Measurements from ENCODE around the gene CLCNKA.
"Not testable (repeated sequence)": the region's sequence is repeated elsewhere in the genome, so short reads cannot be mapped to it uniquely, and the experiment has no call there.

The CLCNKA gene

GRCh38 chr1:15994590-15995351, 27.1 kb upstream of the CLCNKA start:
- DNase-seq: peak; percentile 35
- in situ Hi-C loops (cut with MboI; ENCODE audit: low pct_unique_long_range_greater_than_20kb, low sequenced_read_pairs): no loop called here

GRCh38 chr1:15997076-15997585, 24.7 kb upstream of the CLCNKA start:
- in situ Hi-C loops (cut with MboI; ENCODE audit: low pct_unique_long_range_greater_than_20kb, low sequenced_read_pairs): no loop called here
- no peak for DNase-seq

DNA sequence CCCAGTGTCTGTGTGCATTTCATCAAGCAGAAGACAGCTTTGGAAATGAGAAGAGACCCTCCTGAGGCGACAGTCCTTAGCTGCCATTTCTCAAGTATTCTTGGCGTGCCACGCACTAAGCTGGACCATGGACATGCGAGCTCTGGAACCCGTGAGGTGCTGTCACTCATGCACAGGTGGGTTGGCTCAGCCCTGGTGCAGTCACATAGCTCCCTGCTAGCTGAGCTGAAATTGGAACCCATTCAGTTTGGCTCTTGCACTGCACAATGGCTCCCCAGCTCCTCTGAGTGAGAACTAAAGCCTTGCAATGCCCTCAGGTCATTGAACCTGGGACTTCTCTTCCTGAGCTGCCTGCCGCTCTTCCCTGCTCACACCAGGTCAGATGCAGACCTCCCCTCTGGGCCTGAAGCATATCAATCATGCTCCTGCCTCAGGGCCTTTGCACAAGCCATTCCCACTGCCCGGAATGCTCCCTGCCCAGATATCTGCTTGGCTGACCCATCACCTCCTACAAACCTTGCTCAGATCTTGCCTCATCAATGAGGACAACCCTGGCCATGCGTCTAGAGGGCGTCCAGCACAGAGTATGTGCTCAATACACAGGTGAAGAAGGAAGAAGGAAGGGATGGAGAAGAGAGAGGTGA, 24.1 kb upstream of the CLCNKA start:
- no peak for DNase-seq
- in situ Hi-C loops (cut with MboI; ENCODE audit: low pct_unique_long_range_greater_than_20kb, low sequenced_read_pairs): no loop called here

DNA sequence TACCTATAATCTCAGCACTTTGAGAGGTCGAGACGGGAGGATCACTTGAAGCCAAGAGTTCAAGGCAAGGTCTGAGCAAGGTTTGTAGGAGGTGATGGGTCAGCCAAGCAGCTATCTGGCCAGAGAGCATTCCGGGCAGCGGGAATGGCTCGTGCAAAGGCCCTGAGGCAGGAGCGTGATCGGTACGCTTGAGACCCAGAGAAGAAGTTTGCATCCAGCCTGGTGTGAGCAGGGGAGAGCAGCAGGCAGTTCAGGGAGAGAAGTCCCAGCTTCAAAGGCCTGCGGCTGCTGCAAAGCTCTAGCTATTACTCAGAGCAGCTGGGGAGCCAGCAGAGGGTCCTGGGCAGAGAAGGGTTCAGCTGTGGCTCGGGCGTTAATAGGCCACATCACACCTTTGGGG, 22.9 kb upstream of the CLCNKA start:
- in situ Hi-C loops (cut with MboI; ENCODE audit: low pct_unique_long_range_greater_than_20kb, low sequenced_read_pairs): no loop called here
- no peak for DNase-seq

GRCh38 chr1:16001274-16001673, 20.6 kb upstream of the CLCNKA start:
- DNase-seq; in situ Hi-C loops (cut with MboI; ENCODE audit: low pct_unique_long_range_greater_than_20kb, low sequenced_read_pairs): not testable (repeated sequence)

- in situ Hi-C loops (cut with MboI; ENCODE audit: low pct_unique_long_range_greater_than_20kb, low sequenced_read_pairs): no loop called here
- DNase-seq: no peak
Measured at GRCh38 chr1:16005597-16005996, 16.2 kb upstream of the CLCNKA start.

DNA sequence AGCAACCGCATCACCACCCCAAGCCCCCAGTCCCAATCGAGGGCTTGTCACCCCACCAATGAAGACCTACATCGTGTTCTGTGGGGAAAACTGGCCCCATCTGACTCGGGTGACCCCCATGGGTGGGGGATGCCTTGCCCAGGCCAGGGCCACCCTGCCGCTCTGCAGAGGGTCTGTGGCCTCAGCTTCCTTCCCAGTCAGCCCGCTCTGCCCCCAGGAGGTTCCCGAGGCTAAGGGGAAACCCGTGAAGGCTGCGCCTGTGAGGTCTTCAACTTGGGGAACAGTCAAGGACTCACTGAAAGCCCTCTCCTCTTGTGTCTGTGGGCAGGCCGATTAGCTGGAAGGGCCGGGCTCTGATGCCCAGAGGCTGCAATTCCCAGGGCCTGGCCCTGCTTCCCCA, 15.8 kb upstream of the CLCNKA start:
- in situ Hi-C loops (cut with MboI; ENCODE audit: low pct_unique_long_range_greater_than_20kb, low sequenced_read_pairs): no loop called here
- no peak for DNase-seq

DNA sequence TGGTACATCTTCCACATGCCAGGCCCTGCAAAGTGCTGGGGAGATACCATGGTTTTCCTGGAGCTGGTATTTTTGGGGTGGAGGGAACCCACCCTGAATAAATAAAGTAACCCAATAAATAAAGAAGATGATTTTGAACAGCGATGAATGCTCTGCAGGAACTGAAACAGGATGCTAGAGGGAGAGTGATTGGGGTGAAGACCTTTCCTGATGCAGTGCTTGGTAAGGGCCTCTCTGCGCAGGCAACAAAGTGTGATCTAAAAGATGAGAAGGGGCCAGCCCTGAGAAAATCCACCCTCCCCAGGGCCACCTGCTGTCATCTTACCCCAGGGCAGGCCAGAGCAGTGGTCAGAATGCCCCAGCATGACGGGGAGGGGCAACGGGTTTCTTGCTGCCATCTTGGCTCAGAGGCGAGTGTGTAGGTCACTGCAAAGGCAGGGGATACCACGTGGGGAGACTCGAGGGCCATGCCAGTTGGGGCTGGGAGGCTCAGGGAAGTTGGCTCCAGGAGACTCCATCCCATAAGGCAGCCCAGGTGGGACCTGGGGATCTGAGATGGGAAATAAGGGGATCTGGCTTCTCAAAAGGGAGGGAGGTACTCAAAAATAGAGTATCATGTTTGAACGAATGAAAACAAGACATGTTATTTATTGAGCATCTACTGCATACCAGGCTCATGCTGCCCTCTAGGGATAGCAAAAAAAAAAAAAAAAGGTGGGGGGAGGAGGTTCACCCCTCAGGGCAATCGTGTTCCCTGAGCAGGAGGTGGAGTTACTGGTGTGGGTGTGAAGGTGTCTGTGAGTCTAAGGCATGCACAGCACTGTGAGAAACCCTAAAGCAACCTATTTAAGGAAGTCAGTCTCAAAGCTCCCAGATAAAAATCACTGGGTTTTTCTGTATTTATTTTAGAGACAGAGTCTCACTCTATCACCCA, 15.0 kb upstream of the CLCNKA start:
- DNase-seq: peak; percentile 41
- in situ Hi-C loops (cut with MboI; ENCODE audit: low pct_unique_long_range_greater_than_20kb, low sequenced_read_pairs): no loop called here

DNA sequence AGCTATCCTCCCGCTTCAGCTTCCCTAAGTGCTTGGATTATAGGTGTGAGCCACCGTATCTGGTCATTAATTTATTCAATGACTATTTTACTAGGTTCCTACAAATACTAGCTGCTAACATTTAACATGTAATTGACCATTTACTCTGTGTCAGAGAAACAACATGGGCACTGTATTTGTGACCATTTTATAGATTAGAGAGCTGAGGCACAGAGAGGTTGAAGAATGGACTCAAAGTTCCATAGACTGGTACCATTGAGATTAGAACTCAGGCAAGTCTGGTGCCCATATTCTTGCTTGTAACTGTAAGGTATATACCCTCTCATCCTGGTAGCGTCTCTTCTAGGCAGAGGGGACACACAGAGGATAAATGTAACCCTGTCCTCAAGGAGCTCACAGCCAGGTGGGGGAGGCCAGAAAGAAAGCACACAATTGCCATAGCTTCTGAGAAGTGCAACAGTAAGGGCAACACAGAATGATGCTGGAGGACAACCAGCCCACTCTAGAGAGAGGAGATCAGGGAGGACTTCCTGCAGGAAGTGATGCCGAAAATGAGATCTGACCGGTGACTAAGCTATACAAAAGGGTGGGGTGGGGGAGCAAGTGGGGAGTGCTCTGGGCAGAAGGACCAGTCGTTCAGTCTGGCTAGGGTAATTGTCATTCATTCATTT, 14.0 kb upstream of the CLCNKA start:
- no peak for DNase-seq
- in situ Hi-C loops (cut with MboI; ENCODE audit: low pct_unique_long_range_greater_than_20kb, low sequenced_read_pairs): no loop called here

- in situ Hi-C loops (cut with MboI; ENCODE audit: low pct_unique_long_range_greater_than_20kb, low sequenced_read_pairs): no loop called here
- peak; percentile 73 for DNase-seq
Measured at GRCh38 chr1:16009030-16009460, 12.8 kb upstream of the CLCNKA start.

- in situ Hi-C loops (cut with MboI; ENCODE audit: low pct_unique_long_range_greater_than_20kb, low sequenced_read_pairs): no loop called here
- DNase-seq: no peak
Measured at GRCh38 chr1:16009678-16010077, 12.2 kb upstream of the CLCNKA start.

GRCh38 chr1:16010837-16011236, 11.0 kb upstream of the CLCNKA start:
- in situ Hi-C loops (cut with MboI; ENCODE audit: low pct_unique_long_range_greater_than_20kb, low sequenced_read_pairs): no loop called here
- DNase-seq: no peak

GRCh38 chr1:16011936-16012589, 9.8 kb upstream of the CLCNKA start:
- DNase-seq: no peak
- in situ Hi-C loops (cut with MboI; ENCODE audit: low pct_unique_long_range_greater_than_20kb, low sequenced_read_pairs): no loop called here

DNA sequence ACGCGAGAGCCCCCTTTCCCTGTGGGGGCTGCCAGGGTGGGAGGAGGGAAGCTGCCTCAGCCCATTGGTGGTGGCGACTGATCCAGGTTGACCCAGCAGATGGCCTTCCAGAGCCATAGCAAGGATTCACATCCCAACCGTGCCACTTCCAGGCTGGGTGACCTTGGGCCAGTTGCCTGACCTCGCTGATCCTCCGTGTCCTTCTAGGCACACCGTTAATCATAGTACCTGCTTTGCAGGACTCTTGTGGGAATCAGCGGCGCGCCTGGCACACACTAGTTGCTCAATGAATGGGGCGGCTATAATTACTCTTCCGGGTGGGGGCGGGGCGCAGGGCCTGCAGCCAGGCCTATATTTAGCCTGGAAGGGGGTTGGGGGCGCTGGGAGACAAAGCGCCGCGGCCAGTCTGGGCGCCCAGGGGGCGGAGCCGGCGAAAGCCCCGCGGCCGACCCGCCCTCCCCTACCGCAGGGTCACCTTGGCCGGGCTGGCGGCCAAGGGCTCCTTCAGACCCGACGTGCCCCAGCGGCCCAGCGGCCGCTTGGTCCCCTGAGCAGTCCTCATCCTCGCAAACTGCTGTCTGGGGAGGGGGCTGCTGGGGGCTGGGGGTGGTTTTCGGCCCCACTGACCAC, 9.1 kb upstream of the CLCNKA start:
- in situ Hi-C loops (cut with MboI; ENCODE audit: low pct_unique_long_range_greater_than_20kb, low sequenced_read_pairs): no loop called here
- DNase-seq: peak; percentile 70

DNA sequence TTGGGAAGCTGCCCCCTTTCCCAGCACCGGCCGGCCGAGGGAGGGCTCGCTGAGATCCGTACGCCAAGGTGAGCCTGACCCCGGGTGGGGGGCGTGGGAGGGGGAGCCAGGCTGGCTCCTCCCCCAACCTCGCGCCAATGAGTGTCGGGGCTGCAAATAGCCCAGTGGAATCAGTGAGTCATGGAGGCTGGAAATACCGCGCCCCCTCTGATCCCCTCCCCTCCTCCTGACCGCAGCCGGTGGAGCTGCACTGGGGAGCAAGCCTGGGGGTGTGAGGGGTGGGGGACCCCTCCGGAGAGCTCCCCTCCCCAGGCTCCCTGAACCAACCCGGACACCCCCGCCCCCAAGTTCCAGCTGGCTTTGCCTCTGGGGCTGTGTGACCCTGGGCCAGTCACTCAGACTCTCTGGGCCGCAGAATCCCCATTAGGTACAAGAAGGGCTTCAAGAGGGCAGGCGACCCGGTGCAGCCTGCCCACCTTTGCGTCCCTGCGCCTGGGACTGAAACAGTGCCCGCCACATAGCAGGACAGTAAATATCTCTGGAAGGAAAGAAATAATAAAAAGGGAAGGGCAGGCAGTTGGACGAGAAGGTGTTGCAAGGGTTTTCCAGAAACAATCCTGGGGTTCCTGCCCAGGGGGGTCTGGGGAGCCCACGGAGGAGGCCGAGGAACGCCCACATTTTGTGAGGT, 8.5 kb upstream of the CLCNKA start:
- peak; percentile 54 for DNase-seq

GRCh38 chr1:16013908-16014258, 8.0 kb upstream of the CLCNKA start:
- in situ Hi-C loops (cut with MboI; ENCODE audit: low pct_unique_long_range_greater_than_20kb, low sequenced_read_pairs): no loop called here
- no peak for DNase-seq

More for the DNA sequence above, 8.5 kb upstream of the CLCNKA start:
- in situ Hi-C loops (cut with MboI; ENCODE audit: low pct_unique_long_range_greater_than_20kb, low sequenced_read_pairs): no loop called here

- DNase-seq: peak; percentile 30
- in situ Hi-C loops (cut with MboI; ENCODE audit: low pct_unique_long_range_greater_than_20kb, low sequenced_read_pairs): no loop called here
Measured at GRCh38 chr1:16014509-16015482, 7.0 kb upstream of the CLCNKA start.
